Activated CD8-positive, alpha-beta memory T cell treated with anti-CD3 and anti-CD28 coated beads, Interleukin-2, amount 50 U/mL, for 24 hours (primary cell): ENCODE results near the gene PLA2G2F.
A peak's percentile ranks its signal among the peaks of the same experiment; 100 is the strongest.

ENCODE experiments used
- DNase-seq: peaks from one replicate; pipeline ENCODE4 v3.0.0-alpha.2; 2020; ENCODE audit errors: extremely low read depth

Gene PLA2G2F

DNA sequence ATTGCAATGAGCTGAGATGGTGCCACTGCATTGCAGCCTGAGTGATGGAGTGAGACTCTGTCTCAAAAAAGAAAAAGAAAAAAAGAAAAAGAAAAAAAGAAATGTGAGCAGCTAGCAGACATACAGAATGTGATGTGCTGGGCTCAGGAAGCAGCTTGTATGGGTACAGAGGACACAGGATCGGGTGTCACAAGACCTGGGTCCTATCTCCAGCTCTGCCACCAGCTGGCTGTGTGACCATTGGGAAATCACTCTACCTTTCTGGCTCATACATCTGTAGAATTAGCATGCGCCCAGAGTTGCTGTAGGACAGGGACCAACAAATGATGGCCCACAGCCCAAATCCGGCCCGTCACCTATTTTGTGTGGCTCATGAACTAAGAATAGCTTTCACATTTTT lies 50.5 kb downstream of the PLA2G2F start:
- no peak for DNase-seq

DNA sequence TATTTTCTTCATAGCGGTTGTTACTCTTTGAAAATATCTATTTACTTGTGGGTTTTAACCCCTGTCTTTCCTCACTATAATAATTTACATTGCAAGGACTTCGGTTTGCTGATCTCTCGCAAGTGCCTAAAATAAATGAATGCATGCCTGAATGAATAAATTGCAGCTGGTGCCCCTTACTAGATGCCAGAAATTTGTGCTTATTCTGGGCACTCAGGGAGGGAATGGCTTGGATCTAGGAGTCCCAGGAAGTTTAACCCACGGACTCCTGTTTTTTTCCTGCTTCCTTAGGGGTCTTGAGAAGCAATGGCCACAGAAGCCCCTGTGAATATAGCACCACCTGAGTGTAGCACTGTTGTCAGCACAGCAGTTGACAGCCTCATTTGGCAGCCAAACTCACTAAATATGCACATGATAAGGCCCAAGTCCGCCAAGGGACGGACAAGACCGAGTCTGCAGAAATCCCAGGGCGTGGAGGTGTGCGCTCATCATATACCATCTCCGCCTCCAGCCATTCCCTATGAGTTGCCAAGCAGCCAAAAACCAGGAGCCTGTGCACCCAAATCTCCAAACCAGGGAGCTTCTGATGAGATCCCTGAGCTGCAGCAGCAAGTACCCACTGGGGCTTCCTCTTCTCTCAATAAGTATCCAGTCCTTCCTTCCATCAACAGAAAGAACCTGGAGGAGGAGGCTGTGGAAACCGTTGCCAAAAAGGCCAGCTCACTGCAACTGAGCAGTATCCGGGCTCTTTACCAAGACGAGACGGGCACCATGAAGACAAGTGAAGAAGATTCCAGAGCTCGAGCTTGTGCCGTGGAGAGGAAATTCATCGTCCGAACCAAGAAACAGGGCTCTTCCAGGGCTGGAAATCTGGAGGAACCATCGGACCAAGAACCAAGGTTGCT lies 51.4 kb downstream of the PLA2G2F start:
- DNase-seq = no peak

GRCh38 chr1:20191266-20191825 lies 52.2 kb downstream of the PLA2G2F start:
- no peak for DNase-seq

GRCh38 chr1:20192364-20192763 lies 53.2 kb downstream of the PLA2G2F start:
- no peak for DNase-seq

GRCh38 chr1:20192871-20193411 lies 53.8 kb downstream of the PLA2G2F start:
- no peak for DNase-seq

DNA sequence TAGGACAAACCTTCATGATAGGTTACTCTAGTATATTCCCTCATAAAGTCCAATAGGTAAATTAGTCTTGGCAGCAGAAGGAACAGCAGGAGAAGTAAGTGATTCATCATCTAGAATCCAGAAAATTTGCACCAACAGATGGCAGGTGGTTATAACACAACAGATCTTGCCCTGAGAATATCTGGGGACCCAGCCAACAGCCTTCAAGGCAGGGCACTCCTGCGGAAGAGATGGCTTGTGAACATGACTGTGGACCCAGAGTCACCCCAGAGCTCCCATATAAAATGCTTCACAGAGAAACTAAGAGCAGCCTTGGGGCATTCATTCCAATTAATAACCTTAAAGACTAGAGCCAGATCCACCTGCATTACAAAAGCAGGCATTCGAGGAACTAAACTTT lies 55.1 kb downstream of the PLA2G2F start:
- no peak for DNase-seq

DNA sequence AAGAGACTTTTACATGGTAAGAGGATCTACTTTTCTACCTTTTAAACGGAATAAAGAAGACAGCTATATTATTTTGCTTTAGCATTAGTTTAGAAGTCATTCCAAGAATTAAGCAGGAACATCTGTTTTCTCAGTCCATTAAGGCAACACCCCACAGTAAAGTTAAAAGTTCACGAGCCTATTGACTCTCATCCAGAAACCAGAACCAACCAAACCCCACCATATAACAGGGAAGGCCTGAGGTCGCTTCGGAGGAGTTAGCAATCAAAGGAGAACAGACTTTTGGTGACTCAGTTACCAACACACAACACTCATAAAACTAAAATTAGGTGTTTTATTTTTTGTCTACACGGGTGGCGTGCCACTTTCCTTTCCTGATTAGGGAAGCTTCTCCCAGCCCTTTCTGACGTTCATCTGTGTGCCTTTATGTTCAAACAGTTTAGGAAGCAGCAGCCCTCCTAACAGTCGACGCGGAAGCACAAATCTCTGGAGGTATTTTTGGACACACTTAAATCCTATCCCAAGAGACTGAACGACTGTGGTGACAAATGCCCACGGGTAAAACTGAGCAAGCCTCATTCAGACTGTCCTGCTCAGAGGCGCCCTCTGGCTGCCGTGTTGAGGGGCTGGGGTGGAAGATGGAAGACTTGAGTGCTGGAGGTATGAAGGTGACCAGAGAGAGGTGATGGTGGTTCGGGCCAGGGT lies 55.8 kb downstream of the PLA2G2F start:
- DNase-seq = peak; percentile 32

- no peak for DNase-seq
Measured at GRCh38 chr1:20195462-20195780, 56.3 kb downstream of the PLA2G2F start.

DNA sequence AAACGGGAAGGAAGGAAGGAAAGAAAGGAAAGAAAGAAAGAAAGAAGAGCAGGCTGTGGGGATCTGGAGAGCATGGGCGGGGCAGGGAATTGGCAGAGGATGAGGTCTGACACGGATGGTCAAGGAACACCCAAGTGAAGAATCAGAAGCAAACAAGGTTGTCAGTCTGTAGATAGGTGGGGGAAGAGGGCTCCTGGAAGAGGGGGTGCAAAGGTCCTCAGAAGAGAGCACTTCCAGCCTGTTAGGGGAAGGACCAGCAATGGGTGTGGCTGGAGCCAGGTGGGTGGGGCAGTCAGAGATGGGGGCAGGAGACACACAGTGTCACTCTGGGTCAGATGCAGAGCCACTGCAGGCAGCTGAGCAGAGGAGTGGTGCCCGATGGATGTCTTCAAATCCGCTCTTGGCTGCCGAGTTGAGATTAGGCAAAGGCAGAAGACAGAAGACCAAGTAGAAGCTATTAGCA lies 58.2 kb downstream of the PLA2G2F start:
- DNase-seq = no peak

DNA sequence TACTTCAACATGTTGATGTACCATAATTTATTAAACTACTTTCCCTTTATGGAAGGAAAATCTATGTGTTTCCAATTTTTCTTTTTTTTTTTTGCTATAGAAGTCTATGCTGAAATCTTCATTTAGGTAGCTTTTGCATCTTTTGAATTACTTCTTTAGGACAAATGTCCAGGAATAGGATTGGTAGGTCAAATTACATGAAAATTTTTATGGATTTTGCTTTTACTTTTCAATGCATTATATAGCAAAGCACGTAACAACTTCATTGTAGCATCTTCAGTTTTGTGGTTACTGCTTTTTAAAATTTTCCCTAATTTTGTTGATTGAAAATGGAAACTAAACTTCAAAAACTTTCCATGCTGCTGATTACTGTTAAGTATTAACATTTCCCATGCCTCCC lies 59.2 kb downstream of the PLA2G2F start:
- no peak for DNase-seq

DNA sequence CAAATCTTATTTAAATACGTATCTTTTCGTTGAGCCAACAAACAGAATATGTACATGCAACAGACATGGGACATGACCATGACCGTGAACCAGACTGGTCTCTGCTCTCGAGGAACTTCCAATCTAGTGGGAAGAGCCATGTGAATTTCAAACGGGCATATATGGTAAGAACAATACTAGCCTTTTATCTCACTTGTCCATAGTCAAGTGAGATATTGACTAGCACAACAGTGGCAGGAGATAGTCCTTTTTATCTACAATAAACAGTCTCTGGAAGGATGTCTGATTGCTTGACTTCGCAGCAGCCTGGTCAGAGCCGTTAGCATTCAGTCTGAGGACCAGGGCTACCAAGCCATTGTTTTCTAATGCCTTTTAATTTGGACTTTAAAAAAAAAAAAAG lies 59.8 kb downstream of the PLA2G2F start:
- DNase-seq = no peak

DNA sequence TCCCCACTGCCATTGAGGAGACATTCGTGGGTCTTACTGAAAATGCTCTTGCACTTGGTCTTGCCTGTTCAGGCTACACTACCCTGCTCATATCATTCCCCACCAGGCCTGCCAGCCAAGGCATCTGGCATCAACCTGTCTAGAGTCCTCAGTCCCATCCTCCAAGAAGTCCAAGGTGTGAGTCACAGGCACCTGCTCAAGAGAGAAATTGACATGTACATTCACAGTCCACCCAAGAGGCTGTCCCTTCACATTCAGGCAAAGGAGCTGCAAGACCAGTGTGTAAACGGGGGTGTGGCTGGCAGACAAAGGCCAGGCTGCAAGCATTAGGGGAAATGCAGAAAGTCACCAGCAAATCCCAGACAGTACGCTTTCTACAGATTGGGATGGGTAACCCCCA lies 60.3 kb downstream of the PLA2G2F start:
- DNase-seq = no peak

DNA sequence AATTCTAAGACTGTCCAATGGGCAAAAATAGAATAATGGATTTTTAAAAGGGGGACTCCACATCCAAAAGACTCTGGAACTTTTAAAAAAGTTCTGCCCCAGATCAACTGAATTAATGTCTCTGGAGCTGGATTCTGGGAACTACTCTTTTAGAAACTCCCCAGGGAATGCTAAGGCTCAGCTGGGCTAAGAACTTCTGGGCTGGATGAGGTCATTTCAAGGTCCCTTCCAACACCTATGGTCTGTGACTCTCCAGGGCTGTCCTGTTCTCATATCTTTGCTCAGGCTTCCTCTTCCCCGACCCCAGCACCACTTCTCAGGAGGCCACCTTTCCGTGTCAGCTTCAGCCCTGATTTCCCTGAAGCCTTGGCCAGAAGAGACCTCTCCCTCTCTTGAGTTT lies 60.7 kb downstream of the PLA2G2F start:
- no peak for DNase-seq
